Activated CD8-positive, alpha-beta memory T cell treated with anti-CD3 and anti-CD28 coated beads, Interleukin-2, amount 50 U/mL, for 1 hour (primary cell): Measurements from ENCODE around the gene FAM120B.

Source experiments
- DNase-seq: peaks from one replicate; pipeline ENCODE4 v3.0.0-alpha.2; 2020; ENCODE audit errors: extremely low read depth

Gene FAM120B

GRCh38 chr6:170271771-170272314 lies 34.7 kb upstream of the FAM120B start:
- DNase-seq, result no peak

- DNase-seq, result no peak
These were observed 34.1 kb upstream of the FAM120B start for GRCh38 chr6:170272341-170273065.

- DNase-seq, result no peak
These were observed 33.4 kb upstream of the FAM120B start for GRCh38 chr6:170273191-170273590.

GRCh38 chr6:170273681-170274080 lies 32.9 kb upstream of the FAM120B start:
- DNase-seq, result no peak

- DNase-seq, result no peak
These were observed 31.6 kb upstream of the FAM120B start for GRCh38 chr6:170274713-170275560.

GRCh38 chr6:170276369-170277057 lies 30.0 kb upstream of the FAM120B start:
- no peak for DNase-seq

GRCh38 chr6:170277893-170278742 lies 28.4 kb upstream of the FAM120B start:
- no peak for DNase-seq

GRCh38 chr6:170278743-170279094 lies 27.8 kb upstream of the FAM120B start:
- no peak for DNase-seq

- DNase-seq, result no peak
These were observed 27.1 kb upstream of the FAM120B start for GRCh38 chr6:170279426-170279825.

- no peak for DNase-seq
These were observed 26.4 kb upstream of the FAM120B start for GRCh38 chr6:170279977-170280688.

GRCh38 chr6:170280689-170281045 lies 25.9 kb upstream of the FAM120B start:
- DNase-seq, result no peak

- DNase-seq, result no peak
These were observed 24.9 kb upstream of the FAM120B start for GRCh38 chr6:170281331-170282292.

GRCh38 chr6:170282512-170283158 lies 23.9 kb upstream of the FAM120B start:
- no peak for DNase-seq

- DNase-seq, result no peak
These were observed 23.1 kb upstream of the FAM120B start for GRCh38 chr6:170283212-170284081.

- no peak for DNase-seq
These were observed 22.3 kb upstream of the FAM120B start for GRCh38 chr6:170284126-170284773.

- no peak for DNase-seq
These were observed 21.6 kb upstream of the FAM120B start for GRCh38 chr6:170284866-170285469.

- DNase-seq, result no peak
These were observed 21.1 kb upstream of the FAM120B start for GRCh38 chr6:170285482-170285881.
